NCI-H524 treated with DMSO at 0.1 percent for 48 hours (cell line): ENCODE measurements around the gene SPINK9.

ENCODE experiments used
- DNase-seq: peaks from one replicate; lab custom pipeline; 2025; lab: John Stamatoyannopoulos, UW

The SPINK9 gene, protein sequence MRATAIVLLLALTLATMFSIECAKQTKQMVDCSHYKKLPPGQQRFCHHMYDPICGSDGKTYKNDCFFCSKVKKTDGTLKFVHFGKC

DNA sequence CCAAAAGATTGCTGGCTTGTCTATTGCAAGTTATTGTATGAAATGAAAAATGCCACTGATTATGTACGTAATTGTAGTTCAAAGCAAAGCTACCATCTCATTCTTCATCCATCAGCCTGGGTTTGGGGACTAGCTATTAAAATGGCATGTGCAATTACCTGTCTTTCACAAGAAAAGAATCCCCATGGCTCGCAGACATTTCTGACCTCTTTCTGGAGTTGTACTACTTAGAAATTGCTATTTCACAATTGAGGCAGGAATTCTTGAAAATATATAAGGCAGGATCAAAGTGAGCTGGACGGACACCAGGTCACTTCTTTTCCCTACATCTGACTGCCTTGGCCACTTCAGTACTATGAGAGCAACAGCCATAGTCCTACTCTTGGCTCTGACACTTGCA, at the start of gene SPINK9:
Gene SPINK9, plus strand, starts transcription at position 301 of the 400 bp plus-strand sequence. Its CDS starts 55 bp downstream, at position 356.
- no peak for DNase-seq

DNA sequence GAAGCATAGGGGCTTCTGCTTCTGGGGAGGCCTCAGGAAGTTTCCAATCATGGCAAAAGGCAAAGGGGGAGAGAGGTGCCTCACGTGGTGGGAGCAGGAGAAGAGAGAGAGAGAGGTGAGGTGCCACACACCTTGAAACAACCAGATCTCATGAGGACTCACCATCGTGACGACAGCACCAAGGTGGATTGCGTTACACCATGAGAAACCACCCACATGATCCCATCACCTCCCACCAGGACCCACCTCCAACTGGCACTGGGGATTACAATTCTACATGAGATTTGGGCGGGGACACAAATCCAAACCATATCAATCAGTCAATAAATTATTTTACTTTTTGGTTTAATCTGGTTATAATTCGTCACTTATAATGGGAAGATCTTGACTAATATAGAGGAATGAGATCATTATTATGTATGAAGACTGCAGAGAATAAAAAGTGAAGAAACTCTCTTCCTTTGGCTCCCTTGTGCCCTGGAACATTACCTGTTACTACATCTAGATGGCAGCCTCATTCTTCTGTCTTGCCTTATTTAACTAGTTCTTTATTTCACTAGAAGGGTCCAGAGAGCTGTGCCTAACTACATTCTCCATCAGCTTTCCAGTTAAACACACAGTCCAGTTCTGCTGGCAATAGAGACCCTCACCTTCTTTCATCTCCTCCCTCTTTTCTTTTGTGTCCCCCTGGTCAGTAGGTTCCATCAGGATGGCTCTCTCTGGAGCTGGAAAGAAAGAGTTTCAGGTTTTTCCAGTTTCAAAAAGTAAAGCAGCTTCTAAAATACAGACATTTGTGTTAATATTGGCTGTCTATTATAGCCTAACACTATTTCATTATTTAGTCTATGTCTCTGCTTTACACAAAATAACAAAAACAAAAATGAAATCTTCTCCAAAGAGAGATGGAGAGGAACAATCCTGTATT, 44.8 kb upstream of the SPINK9 start:
- DNase-seq, result no peak

DNA sequence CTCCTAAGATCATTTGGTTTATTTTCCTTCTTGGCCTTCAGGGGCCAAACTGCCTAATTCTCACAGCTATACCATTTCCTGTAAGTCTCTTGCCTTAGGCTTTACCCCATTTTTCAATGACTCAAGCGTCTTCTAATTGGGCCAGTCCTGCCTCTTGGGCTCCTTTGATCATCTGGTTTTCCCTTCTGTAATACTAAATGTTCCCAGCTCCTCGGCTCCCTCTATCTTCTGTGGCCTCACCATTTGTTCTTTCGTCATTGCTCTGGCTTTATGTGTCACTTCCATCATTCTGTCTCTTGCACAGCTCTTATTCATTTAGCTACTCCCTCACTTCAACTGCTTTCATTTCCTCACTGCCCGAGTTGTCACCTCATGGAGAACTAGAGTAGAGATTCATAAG, 37.6 kb upstream of the SPINK9 start:
- no peak for DNase-seq

DNA sequence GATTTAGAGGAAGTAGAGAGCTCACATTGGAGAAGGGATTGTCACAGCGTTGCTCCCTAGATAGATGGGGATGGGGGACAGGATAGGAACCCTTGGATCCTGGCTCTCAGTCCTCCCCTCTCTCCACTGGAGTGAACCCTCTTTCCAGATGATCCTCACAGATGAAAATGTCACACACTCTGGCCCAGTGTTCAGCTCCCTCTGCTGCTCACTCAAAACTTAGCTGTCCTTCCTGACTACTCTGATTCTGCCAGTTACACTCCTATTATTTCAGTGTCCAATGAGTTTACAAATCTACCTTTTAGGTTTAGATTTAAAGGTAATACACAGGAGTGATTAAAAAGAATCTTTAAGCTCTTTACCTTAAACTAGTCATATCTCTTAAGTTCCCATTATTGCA, 28.9 kb upstream of the SPINK9 start:
- no peak for DNase-seq

DNA sequence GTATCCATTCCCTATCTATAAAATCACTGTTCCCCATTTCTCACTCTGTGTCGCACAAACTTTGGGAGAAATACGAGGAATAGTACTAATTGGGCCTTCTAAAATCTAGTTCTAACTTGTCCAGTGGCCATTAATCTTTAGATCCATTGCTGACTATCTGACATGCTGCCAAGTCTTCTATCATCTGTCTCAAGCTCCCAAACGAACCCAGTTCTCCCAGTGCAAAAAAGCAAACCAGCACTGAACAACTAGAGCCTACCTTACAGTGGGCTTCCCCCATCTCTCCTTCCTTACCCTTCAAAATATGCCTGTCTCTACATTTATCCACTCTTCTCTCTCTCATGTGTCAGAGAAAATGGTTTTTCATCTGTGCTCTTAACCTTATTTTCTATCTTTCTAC, 26.3 kb upstream of the SPINK9 start:
- DNase-seq, result no peak

DNA sequence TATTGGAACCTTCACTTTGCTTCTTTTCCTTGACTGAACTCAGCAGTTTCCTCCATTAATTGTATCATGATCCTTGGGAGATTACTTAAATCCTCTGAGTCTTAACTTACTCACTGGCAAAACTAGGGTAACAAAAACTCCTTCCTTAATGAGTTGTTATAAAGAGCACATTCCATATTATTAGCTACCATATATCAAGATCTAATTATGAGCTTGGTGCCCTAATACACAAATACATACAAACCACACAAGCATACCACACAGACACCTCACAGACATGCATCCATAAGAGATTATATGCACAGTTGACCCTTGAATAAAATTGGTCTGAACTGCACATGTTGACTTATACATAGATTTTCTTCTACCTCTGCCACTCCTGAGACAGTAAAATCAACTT, 25.6 kb upstream of the SPINK9 start:
- DNase-seq, result no peak

DNA sequence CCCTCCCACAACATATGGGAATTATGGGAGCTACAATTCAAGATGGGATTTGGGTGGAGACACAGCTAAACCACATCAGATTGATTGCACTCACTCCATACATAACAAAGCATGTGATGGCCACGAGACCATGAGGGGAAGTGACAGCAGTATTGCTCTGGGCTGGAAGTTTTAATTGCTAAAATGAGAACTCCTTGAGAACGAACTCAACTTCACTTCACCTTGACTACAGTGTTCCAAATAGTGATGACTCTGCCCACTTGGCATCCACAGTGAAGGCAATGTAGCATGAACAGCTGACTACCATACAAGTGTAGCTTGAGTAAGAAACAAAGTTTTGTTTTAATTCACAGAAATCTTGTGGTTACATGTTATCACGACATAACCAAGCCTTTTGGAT, 23.9 kb upstream of the SPINK9 start:
- no peak for DNase-seq

DNA sequence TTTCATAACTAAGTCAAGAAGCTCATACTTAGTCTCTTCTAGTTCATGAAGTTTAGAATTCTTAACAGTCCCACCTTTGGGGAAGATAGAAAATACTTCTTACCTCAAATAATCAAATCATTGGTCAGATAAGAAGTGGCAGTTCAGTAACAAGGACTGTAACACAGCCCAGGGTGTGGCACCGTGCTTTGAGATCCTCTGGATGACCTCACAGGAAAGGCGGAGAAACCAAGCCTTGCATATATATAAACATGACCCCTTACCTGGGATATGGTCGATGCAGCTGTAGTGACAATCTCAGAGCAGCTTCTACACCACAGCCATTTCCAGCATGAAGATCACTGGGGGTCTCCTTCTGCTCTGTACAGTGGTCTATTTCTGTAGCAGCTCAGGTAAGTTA, 23.2 kb upstream of the SPINK9 start, which contains the start of gene SPINK7:
Gene SPINK7, plus strand, starts transcription at position 271 of the 400 bp plus-strand sequence. Its CDS starts 61 bp downstream, at position 332.
- DNase-seq, result no peak

DNA sequence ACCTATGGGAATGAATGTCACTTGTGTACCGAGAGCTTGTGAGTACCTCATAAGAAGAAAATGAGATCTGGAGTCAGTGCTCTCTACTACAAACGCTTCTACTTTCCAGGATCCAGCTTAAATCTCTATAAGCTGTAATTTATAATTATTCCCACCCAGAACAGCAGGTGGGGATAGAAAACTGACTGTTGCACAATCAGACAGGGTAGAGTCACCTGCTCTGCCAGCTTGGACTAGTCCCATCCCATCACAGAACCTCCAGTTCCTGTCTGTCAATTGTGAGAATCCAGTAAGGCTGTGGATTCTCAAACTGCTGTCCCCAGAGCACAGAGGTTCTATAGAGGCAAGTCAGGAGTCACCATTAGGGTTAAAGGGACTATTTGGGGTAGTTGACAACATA, 21.2 kb upstream of the SPINK9 start:
- DNase-seq, result no peak

DNA sequence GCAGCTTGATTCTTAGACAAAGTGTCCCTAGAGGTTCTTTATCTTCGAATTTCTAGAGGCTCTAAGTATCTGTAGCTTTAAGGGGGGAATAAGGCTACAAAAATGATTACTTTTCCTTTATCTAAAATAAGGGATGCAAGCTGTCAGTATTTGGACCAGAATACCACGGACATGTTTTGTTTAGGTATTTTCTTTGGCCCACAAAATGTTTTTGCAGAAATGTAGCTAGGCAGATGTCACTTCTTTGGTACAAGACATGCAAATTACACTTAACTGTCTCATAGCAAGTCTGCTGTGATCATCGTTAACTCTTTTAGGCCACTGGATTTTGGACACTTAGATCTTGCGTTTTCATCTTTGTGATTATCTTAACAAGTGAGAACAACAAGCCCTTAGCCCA, 20.6 kb upstream of the SPINK9 start:
- no peak for DNase-seq

DNA sequence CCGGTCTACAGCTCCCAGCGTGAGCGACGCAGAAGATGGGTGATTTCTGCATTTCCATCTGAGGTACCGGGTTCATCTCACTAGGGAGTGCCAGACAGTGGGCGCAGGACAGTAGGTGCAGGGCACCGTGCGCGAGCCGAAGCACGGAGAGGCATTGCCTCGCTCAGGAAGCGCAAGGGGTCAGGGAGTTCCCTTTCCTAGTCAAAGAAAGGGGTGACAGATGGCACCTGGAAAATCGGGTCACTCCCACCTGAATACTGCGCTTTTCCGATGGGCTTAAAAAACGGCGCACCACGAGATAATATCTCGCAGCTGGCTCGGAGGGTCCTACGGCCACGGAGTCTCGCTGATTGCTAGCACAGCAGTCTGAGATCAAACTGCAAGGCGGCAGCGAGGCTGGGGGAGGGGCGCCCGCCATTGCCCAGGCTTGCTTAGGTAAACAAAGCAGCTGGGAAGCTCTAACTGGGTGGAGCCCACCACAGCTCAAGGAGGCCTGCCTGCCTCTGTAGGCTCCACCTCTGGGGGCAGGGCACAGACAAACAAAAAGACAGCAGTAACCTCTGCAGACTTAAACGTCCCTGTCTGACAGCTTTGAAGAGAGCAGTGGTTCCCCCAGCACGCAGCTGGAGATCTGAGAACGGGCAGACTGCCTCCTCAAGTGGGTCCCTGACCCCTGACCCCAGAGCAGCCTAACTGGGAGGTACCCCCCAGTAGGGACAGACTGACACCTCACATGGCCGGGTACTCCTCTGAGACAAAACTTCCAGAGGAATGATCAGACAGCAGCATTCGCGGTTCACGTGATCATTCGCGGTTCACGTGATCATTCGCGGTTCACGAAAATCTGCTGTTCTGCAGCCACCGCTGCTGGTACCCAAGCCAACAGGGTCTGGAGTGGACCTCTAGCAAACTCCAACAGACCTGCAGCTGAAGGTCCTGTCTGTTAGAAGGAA, 15.1 kb upstream of the SPINK9 start:
- peak; percentile 42 for DNase-seq

DNA sequence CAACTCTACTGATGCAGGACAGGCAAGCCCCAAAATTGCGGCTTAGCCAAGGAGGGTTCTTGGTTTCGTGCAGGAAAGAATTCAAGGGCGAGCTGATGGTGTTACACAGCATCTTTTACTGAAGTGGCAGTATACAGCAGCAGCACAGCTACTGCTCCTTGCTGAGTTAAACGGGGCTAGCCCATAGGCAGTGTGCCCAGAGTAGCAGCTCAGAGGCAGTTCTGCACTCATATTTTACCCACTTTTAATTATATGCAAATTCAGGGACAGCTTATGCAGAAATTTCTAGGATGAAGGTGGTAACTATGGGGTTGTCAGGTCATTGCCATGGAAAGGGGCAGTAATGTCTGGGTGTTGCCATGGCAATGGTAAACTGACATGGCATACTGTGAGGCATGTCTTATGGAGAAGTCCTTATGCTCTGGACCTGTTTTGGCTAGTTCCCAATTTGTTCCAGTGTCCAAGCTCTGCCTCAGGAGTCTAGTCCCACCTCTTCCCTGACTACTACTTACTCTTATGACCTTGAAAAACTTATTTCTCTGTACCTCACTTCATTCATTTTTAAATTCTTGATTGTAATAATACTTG, 2.0 kb upstream of the SPINK9 start:
- DNase-seq, result no peak

DNA sequence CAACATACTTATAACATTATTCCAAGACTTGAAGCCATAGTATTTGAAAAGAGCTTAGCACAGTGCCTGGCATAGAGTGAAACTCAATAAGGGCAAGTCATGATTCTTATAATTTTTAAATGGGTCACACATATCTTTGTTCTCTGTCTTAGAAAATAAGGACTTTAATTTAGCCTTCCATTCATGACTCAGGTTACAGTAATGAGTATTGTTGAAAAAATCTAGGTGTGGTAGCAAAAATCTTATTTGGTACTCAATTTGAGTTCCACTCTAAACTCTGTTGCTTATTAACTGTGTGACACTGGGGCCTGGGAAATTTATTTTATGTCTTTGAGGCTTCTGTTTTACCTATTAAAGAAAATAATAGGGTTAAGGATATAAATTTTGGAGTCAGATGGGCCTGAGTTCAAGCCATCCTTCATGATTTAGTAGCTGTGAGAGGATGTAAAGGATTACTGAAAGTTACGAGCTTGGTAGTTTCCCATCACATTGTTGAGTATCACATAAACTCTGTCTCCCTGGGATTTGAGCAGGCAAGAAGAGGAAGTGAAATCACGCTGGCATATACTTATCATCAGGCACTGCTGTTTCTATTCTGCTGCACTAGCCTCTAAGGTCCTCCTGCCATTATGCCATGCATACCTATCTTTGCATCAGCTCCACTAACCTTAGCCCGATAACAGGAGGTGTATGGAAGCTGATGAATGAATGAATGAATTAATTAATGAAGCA, 1.5 kb downstream of the SPINK9 start:
- no peak for DNase-seq

DNA sequence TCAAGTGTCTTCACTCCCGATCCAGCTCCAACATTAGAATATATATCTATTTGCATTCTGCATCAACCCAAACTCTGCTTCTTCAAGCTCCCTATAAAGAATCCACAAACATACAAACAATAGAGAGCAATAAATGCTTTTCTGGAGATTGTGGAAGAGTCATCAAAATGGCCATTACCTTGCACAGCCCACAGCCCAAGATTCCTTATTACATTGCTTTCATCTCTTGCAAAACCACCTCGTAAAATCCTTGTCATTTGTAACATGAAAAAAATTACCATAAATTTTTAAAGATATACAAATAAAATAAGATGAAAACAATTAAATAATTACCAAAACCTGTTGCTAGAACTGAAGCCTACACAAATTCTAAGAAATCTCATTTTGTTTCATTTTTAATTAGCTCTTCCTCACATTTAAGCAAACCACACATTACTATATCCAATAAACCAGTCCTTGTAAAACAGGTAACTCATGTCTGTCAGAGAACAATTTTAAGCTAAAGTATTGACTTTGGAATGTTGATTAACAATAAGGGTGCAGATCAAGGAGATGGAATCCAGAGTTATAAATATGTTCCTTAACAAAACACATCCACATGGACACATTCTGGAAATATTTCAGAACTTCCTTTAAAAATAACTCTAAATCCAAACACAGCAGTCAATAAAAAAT, 7.1 kb downstream of the SPINK9 start:
- DNase-seq, result no peak

DNA sequence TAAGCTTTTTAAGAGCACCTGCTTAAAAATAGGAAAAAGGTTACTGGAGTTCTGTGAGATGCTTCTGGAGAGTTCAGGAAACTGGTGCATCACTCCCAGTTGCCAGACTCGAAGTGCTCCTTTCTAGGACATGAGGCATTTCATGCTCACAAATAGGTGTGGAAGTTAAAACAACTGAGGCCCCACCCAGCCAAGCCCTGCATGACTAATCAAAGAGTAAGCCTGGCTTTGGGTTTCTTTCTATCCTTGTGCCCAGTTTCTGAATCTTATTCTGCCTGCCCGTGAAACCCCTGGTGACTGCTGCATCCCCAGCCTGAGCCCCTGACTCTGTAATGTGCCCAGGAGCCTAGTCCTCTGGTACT, 7.7 kb downstream of the SPINK9 start:
- no peak for DNase-seq

DNA sequence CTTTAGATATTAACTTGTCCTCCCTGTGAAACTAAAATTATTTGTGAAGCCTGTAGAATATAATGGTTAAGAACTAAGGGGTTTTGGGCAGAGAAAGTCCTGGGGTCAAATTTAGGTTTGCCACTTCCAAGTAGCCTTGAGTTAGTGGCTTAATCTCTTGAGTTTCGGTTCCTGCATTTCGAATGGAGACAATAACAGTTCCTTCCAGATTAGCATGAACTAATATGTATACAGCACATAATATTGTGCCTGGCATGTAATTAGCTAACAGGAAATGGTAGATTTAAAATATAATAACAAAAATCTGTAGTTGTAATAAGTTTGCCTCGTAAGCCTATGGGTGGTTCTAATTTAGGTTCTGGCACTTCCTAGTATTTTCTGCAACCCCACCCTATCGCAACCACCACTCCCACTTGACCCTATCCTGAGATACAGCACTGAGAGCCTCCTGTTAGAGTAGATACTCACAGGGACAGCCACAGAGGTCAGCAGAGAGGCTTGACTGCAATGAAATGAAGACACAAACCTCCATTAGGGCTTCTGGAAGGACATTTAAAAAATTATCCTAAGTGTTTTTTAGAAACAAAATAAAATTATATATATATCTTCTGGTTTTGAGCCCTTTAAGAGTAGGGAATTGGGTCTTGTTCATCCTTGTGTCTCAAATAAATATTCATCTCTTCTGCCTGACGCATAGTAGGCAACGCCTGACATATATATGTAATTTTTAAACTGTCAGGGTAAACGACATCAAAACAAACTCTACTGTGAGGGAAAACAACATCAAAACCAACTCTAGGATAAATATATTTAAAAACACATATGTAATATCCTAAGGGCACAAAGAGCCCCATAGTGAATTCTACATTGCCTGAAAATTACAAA, 8.5 kb downstream of the SPINK9 start:
- DNase-seq, result no peak

DNA sequence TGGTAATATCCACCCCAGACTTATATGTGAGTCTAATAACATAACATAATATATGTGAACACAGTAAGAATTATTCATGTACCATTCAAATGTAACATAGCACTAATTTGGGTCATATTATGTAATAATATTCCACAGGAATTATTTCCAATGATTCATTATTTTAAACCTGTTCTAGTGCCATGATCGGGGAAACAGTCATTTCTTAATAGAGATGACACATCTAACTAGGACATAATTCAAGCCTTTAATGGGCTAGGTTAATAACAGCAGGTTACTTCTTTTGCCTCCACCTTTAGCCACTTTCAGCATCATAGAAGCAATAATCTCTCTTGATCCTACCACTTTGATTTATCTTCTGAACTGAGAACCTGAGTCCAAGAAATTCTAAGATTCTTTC, 12.3 kb downstream of the SPINK9 start:
- DNase-seq, result no peak

DNA sequence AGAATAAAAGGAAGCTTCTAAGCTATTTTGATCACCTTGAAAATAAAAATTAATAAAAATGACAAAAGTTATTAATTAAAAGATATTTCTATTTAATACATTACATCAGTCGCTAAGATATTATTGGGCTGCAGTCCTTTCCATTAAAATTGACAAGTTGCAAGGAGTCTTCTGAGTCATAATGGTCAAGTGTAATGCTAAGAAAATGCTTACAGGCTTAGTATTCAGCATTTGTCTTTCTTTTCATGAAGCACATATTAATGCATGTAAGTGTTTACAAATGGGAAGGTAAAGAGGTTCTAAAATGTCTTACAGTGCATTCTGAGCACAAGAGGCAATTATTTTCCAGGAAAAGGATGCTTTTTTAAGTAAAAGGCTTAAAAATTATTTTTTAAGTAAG, 17.3 kb downstream of the SPINK9 start:
- no peak for DNase-seq

DNA sequence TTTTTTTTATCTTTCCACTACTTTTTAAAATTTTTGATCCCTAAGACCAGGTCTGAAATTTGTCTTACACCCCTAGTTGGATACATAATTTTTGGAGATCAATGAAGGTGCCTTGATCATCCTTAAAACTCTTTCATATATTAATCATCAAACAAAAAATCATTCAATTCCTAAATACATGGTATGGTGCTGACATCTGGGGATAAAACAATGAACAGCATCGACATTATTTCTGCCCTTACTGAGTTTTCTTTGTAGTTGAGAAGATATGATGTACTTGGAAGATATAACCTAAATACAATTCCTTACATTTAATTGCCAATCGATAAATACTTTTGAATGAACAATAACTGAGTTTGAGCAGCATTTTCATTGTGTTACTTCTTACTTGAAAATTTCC, 18.3 kb downstream of the SPINK9 start:
- DNase-seq, result no peak

DNA sequence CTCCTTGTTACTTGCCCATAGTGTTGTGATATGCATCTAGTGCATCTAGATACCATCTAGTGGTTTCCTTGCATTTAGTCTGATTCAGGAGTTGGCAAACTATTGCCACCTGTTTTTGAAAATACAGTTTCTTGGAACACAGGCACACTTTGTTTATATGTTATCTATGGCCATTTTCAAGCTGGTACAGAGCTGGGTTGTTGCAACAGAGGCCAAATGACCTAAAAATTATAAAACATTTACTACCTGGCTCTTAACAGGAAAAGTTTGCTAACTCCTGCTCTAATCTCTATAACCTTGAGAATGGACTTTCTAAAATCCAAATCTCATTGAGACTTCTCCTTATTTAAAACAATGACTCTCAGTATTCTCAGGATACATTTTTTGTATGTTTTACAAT, 29.0 kb downstream of the SPINK9 start:
- no peak for DNase-seq
